D721Med (cell line): ENCODE data around the gene IFI27L2.

Source experiments
- DNase-seq: peaks from one replicate; pipeline ENCODE4 v3.0.0; 2011; ENCODE audit warnings: low spot score; ENCODE audit not compliant: insufficient read length
- FAIRE-seq: peaks from 2 replicates; lab custom pipeline; 2011; peaks lifted over from hg19 to GRCh38; lab: Jason Lieb, UNC
- CTCF ChIP-seq: IDR thresholded peaks from 2 replicates; pipeline ENCODE4 v1.5.1; 2012; ENCODE audit warnings: mild to moderate bottlenecking, control low read depth; ENCODE audit not compliant: insufficient read depth; ENCODE audit errors: missing control alignments

The IFI27L2 gene

GRCh38 chr14:94103554-94104150 lies 25.8 kb downstream of the IFI27L2 start:
- DNase-seq: no peak
- no peak for FAIRE-seq
- no peak for TF ChIP-seq CTCF

GRCh38 chr14:94102768-94103482 lies 26.5 kb downstream of the IFI27L2 start:
- DNase-seq (no peak), FAIRE-seq (no peak)
- no peak for TF ChIP-seq CTCF

- DNase-seq (no peak), FAIRE-seq (no peak)
- TF ChIP-seq CTCF: no peak
Measured at GRCh38 chr14:94101748-94102147, 27.7 kb downstream of the IFI27L2 start.

GRCh38 chr14:94100847-94101246 lies 28.6 kb downstream of the IFI27L2 start:
- FAIRE-seq (no peak), DNase-seq (no peak)
- TF ChIP-seq CTCF: no peak

- TF ChIP-seq CTCF: no peak
- DNase-seq: no peak
- FAIRE-seq: no peak
Measured at GRCh38 chr14:94099006-94099405, 30.4 kb downstream of the IFI27L2 start.

- no peak for FAIRE-seq
- no peak for DNase-seq
- no peak for TF ChIP-seq CTCF
Measured at GRCh38 chr14:94098326-94098992, 30.9 kb downstream of the IFI27L2 start.
